ENCODE results near the gene FEM1C.
"Not testable (repeated sequence)": the region's sequence is repeated elsewhere in the genome, so short reads cannot be mapped to it uniquely, and the experiment has no call there.

Gene FEM1C

DNA sequence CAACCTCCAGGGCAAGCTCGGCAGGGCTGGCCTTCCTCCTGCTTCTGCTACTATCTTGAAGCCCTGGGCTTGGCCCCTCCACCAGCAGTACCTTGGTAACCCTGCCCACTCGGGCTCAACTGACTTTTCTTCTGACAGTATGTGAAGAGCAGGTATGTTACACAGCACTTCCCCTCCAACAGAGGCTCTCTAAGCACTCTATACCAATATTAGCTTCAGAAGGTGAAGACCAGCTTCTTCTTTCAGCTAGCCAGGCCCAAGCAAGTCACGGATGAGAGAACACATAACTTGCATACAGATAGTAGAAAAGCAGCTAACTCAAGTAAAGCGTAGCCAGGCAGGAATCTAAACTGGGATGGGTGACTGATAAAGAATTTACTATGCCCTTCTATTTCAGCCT, 64.3 kb downstream of the FEM1C start:
- in situ Hi-C loops (cut with MboI; ENCODE audit: low sequenced_read_pairs): no loop called here

DNA sequence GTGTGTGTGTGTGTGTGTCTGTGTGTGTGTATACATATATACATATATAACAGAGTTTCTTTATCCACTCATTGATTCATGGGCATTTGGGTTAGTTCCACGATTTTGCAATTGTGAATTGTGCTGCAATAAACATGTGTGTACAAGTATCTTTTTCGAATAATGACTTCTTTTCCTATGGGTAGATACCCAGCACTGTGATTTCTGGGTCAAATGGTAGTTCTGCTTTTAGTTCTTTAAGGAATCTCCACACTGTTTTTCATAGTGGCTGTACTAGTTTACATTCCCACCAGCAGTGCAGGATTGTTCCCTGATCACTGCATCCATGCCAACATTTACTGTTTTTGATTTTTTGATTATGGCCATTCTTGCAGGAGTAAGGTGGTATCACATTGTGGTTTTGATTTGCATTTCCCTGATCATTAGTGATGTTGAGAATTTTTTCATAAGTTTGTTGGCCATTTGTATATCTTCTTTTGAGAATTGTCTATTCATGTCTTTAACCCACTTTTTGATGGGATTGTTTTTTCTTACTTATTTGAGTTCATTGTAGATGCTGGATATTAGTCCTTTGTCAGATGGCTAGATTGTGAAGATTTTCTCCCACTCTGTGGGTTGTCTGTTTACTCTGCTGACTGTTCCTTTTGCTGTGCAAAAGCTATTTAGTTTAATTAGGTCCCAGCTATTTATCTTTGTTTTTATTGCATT, 65.3 kb downstream of the FEM1C start:
- in situ Hi-C loops (cut with MboI; ENCODE audit: low sequenced_read_pairs): not testable (repeated sequence)

DNA sequence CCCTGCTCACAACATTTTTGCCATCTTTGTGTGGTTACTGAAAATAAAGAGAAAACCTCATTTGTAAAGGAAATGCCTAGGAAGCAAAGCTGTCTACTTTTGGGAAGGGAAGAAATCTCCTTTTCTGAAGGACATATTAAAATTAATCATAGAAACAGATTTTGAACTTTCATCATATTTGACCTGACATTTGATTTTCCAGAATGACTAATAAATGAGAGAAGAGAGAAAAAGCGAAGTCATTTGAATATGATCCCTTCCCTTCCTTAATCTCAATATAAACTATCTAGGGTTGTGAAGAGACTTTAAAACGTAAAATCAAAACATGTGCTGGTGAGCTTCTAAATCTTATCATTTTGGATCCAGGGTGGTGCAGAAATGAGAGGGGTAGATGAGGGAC, 66.3 kb downstream of the FEM1C start:
- in situ Hi-C loops (cut with MboI; ENCODE audit: low sequenced_read_pairs): no loop called here

DNA sequence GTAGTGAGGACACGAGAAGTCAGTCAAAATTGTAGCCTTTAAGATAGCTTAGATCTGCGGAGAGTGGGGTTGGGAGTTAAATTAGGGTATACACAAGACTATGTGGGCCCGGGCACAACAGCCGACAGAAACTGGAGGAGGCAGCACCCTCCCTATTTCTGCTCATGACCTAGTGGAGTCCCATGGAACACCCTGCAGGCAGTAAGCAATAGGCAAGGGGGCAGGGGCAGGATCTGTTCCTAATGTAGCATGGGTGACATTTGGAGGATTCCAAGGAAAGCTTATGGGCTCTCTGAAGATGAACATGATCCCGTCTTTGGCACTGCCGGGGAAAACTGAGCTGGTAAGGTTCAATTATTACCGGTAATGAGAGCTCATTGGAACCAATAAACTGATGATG, 67.0 kb downstream of the FEM1C start:
- in situ Hi-C loops (cut with MboI; ENCODE audit: low sequenced_read_pairs): no loop called here

DNA sequence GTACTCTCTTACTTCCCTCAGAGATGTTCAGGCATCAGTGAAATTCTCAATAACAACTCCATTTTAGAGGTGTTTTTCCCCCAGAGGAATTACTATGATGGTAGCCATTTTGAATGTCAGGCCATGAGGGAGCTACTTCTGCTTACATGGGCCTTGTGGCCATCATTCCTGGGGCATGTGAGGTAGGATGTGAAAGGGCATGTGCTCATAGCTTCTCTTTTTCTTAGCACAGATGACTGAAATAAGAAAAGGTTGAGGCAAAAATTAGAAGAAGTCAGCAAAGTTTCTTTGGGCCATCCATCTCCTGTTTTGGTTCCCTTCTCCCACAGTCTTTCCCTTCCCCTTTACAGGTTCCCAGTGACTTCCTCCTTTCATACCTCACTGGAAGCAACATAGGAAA, 68.8 kb downstream of the FEM1C start:
- in situ Hi-C loops (cut with MboI; ENCODE audit: low sequenced_read_pairs): no loop called here

DNA sequence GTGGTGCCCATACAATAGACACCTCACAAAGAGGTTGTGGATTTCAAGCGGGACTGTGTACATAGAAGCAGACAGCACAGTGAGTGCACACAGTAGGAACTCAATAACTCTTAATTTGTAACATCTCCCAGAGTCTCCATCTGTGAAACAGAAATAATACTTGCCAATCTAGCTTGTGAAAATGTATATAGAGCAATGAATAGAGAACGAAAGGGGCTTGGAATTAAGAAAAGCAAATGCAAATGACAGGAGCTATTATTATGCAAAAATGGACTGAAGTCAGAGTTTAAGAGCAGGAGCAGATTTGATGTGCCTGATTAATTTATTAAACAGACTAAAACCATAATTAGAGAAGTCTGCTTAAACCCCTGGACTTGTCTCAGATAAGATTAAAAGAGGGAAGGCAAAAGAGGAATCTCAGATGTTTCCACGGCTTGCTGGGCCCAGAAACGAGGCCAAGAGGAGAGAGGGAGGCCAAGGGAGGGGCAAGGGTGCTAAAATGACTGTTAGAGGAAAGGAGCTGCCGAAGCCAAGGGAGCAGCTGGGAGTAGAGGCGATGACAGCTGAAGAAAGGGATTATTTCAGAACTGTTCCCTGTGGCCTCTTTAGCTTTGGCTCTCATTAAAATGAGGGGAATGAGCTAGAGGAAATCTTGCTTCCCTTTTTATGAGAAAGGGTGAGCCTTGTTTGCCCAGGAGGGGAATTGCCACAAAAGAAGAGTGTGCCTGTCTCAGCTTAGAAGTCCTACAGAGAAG, 72.1 kb downstream of the FEM1C start:
- in situ Hi-C loops (cut with MboI; ENCODE audit: low sequenced_read_pairs): no loop called here

DNA sequence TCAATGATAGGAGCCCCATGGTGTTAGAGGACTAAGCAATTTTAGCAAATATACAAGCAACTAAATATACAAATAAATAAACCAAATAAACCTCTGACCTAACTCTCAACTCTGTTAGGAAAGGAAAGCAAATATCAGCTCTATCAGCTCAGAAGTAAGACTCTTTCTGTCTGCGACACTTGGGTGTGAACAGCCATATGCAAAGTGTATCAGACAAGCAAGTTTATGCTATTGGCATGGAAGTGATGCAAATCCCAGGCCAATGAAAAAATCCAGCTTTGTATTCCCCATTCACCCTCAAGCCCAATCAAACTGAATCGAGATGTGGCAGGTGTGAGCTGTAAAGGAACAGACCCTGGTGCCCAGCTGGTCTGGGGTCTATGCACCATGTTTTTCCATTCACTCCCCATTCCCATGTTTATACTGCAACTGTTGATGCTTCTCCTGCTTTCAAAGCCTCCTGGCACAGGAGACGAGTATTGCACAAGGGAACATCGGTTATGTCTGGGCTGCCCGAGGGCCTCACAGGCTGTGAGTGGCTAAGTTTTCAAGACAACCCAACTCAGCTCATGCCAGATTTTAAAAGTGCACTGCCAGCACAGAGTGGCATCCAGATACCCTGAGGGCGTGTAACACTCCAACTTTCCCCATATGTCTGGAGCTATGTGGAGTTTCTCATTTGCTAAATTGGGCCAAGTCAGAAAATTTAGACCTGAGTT, 73.1 kb downstream of the FEM1C start:
- in situ Hi-C loops (cut with MboI; ENCODE audit: low sequenced_read_pairs): no loop called here

DNA sequence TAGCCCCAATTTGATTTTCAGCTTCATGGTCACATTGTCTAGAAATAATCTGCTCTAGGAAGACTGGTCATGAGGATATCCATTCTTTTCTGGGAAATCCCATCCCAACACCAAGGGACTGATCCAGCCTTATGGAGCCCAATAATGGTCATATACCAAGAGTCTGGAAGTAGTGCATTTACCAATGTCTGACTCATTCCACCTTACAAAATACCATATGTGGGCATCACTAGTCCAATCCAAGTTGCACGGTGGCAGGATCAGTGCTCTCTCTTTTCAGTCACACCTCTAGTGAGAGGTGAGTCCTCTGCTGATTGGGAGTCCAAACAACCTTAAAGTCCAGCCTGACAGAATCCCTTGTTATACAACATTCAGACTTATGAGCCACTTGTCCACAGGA, 73.7 kb downstream of the FEM1C start:
- in situ Hi-C loops (cut with MboI; ENCODE audit: low sequenced_read_pairs): no loop called here
